ENCODE data around the gene CHP2.

GRCh38 chr16:23705517-23705902, 49.3 kb upstream of the CHP2 start:
- TF ChIP-seq CTCF (IDR thresholded peaks at IDR 0.05): no peak
- no peak for TF ChIP-seq POLR2AphosphoS5 (IDR thresholded peaks at IDR 0.05)
